ENCODE measurements around the gene LDLRAD4.
"Not testable (repeated sequence)": the region's sequence is repeated elsewhere in the genome, so short reads cannot be mapped to it uniquely, and the experiment has no call there.

The LDLRAD4 gene

GRCh38 chr18:13487237-13487636 is 268.7 kb downstream of the LDLRAD4 start:
- DNase-seq (ENCODE audit: low read depth), result no peak

- no peak for DNase-seq (ENCODE audit: low read depth)
Measured at GRCh38 chr18:13488281-13488929, 269.8 kb downstream of the LDLRAD4 start.

DNA sequence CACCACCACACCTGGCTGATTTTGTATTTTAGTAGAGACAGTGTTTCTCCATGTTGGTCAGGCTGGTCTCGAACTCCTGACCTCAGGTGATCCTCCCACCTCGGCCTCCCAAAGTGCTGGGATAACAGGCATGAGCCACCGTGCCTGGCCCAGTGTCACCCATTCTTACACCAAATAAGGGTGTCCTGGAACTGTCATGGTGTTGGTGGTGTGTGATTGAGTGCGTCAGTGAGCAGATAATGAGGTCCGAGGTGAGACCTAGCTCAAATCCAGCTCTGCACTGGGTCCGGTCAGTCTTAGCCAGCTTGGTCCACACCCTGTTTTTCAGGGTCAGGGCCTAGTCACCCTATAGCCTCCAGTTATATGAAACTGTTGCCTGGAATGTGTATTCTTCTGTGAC is 270.7 kb downstream of the LDLRAD4 start:
- not testable (repeated sequence) for DNase-seq (ENCODE audit: low read depth)

- DNase-seq (ENCODE audit: low read depth), result no peak
Measured at GRCh38 chr18:13491138-13491537, 272.6 kb downstream of the LDLRAD4 start.

DNA sequence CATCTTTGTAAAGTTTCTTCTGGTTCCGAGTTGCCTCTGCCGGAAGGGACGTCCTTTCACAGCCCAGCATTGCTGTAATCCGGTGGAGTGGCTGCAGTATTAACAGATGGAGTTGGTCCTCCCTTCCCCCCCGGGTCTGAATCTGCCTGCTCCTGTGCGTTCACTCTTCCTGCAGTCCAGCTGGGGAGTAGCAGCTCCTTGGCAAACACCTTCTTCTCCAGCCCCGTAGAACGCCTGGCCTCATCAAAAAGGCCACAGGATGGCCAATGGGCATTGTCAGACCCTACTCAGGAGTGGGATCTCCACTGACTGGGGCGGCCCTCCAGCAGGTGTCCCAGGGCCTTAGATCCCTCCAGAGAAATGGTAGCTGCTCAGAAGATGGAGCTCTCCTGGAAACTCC is 273.8 kb downstream of the LDLRAD4 start:
- no peak for DNase-seq (ENCODE audit: low read depth)

GRCh38 chr18:13493079-13493478 is 274.5 kb downstream of the LDLRAD4 start:
- DNase-seq (ENCODE audit: low read depth), result no peak

GRCh38 chr18:13493725-13494124 is 275.2 kb downstream of the LDLRAD4 start:
- DNase-seq (ENCODE audit: low read depth), result no peak

- no peak for DNase-seq (ENCODE audit: low read depth)
Measured at GRCh38 chr18:13494871-13495445, 276.4 kb downstream of the LDLRAD4 start.

DNA sequence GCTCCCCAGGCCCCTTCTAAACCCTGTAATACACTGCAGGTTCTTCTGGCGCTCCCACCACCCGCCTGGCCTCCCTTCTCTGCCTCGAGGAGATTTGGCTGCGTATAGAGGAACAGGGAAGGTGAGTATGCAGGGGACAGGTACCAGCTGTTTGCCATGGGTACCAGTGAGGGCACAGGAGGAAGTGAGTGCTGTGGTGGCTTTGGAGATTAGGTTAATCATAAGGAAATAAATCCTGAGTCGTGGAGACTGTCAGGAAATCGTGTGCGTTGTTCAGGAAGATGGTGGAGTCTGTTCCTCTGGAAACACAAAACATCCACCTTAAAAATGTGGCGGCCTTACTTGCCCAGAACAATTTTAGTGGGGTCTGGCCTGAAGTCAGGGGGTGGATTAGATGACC is 277.4 kb downstream of the LDLRAD4 start:
- DNase-seq (ENCODE audit: low read depth), result no peak

GRCh38 chr18:13496691-13497281 is 278.2 kb downstream of the LDLRAD4 start:
- no peak for DNase-seq (ENCODE audit: low read depth)

- no peak for DNase-seq (ENCODE audit: low read depth)
Measured at GRCh38 chr18:13499803-13500202, 281.2 kb downstream of the LDLRAD4 start.

DNA sequence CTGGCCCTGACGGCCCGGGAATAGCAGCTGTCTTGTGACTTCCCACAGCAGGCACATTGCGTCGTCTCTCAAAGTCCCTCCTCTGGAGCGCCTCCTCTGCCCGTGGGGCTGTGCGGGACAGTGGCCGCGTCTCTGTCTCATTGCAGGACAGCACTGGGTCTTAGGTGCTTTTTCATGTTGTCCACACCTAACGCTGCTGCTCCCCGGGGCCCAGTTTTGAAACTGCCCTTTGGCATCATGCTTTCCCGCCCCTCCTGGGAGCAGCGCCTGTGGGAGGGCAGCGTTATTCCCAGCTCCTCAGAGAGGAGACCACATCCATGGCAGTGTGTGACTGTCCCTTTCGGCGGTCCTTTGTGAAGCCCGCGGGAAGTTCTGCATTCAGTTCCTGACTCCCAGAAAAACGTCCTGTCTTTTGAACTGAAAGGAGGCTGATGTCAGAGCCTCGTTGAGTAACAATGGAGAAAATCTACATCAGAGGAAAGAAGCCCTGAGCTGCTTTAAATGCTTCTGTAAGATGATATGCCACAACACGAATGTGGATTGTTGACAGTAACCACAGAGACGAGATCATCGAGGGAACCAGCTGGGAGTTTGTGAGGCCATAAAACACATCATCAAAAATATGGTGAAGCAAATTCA is 281.8 kb downstream of the LDLRAD4 start:
- DNase-seq (ENCODE audit: low read depth), result no peak

DNA sequence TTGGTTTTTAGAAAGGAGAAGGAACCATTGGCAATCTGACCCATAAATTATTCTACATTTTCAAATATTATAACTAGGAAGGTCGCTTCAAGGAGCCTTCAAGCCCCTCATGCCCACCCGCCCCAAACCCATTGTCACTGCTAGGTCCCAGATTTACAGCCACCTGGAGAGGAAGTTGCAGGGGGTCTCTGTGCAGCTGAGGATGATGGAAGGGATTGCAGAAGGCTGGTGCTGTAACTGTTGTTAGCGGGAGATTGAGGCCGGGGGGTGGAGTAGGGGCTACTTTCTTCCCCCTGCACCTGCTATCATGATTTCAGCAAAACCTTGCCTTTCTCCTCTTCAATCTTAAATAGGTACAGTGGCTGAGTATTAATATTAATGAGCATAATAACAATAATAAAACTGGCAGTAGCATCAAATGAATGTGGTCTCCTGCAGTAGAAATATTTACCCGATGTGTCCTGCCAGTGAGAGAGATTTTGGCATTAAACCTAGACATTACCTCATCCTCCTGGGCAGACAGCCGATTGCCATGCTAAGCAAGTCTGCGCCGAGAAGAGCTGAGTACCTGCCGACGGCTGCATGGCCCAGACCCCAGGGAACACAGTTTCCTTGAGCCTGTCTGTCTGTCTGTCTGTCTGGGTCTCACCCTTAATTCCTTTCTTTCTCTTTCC is 282.4 kb downstream of the LDLRAD4 start:
- DNase-seq (ENCODE audit: low read depth), result no peak

GRCh38 chr18:13501543-13501887 is 283.0 kb downstream of the LDLRAD4 start:
- no peak for DNase-seq (ENCODE audit: low read depth)

GRCh38 chr18:13501891-13502290 is 283.3 kb downstream of the LDLRAD4 start:
- peak; percentile 30 for DNase-seq (ENCODE audit: low read depth)

GRCh38 chr18:13502585-13502984 is 284.0 kb downstream of the LDLRAD4 start:
- DNase-seq (ENCODE audit: low read depth), result no peak

- DNase-seq (ENCODE audit: low read depth), result no peak
Measured at GRCh38 chr18:13503836-13504235, 285.3 kb downstream of the LDLRAD4 start.

- DNase-seq (ENCODE audit: low read depth), result no peak
Measured at GRCh38 chr18:13505780-13506345, 287.3 kb downstream of the LDLRAD4 start.

DNA sequence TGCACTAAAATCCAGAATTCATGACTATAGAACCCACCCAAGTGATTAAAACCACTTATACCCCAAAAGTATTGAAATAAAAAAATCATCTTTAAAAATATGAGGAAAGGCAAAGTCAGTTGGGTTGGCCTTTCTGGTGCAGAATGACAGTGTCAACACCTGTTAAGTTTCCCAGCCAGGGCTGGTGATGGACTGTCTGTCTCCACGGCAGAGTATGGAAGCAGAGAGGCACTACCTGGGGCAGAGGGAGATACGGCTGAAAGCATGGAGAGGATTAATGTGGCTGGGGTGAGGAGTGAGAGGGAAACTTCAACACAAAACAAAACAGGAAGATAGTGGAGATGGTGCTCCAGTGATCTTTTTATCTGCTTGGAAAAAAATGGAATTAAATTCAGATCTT is 292.0 kb downstream of the LDLRAD4 start:
- DNase-seq (ENCODE audit: low read depth), result no peak

- DNase-seq (ENCODE audit: low read depth), result no peak
Measured at GRCh38 chr18:13511961-13512577, 293.5 kb downstream of the LDLRAD4 start.

DNA sequence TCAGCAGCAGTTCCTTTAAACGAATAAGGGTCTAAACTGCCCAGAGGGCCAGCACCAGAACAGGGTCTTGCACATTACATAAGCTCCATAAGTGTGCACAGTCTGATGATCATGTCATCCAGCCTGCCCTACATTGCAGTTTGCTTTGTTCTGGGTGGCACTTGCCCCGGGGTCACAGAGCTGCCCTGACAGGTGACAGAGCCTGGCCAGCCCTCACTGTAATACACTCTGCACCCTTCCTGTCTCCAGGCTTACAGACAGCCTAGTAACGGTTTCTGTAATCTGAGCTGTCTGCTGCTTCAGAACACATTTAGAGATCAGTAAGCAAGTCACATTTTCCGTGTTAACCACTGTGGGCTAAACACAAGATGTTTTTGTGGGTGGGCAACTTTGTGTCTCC is 294.5 kb downstream of the LDLRAD4 start:
- DNase-seq (ENCODE audit: low read depth), result no peak

- DNase-seq (ENCODE audit: low read depth), result no peak
Measured at GRCh38 chr18:13513481-13513880, 294.9 kb downstream of the LDLRAD4 start.
